ENCODE results near the gene SCARF1.

SCARF1 gene

GRCh38 chr17:1590747-1591473 lies 54.6 kb downstream of the SCARF1 start:
- TF ChIP-seq POLR2AphosphoS5 (IDR thresholded peaks at IDR 0.05; ENCODE audit: borderline replicate concordance, low read depth, low read length) (no peak), EZH2 (IDR thresholded peaks at IDR 0.05) (no peak), FOXP2 (optimal IDR thresholded peaks at IDR 0.05; ENCODE audit: control extremely low read depth, extremely low read length, insufficient read depth) (no peak)
- no peak overlapping the region for H3K27ac ChIP-seq
- no peak overlapping the region for H3K9ac ChIP-seq (ENCODE audit: insufficient read length)
- no peak for DNase-seq (ENCODE audit: low read depth, low spot score)
- H3K9me3 ChIP-seq (ENCODE audit: low read depth, low read length): no peaks in the 10 kb centered on the region
- no peak overlapping the region for H3K4me3 ChIP-seq
- no peaks in the 10 kb centered on the region for H3K36me3 ChIP-seq (ENCODE audit: insufficient read depth, low read length)

DNA sequence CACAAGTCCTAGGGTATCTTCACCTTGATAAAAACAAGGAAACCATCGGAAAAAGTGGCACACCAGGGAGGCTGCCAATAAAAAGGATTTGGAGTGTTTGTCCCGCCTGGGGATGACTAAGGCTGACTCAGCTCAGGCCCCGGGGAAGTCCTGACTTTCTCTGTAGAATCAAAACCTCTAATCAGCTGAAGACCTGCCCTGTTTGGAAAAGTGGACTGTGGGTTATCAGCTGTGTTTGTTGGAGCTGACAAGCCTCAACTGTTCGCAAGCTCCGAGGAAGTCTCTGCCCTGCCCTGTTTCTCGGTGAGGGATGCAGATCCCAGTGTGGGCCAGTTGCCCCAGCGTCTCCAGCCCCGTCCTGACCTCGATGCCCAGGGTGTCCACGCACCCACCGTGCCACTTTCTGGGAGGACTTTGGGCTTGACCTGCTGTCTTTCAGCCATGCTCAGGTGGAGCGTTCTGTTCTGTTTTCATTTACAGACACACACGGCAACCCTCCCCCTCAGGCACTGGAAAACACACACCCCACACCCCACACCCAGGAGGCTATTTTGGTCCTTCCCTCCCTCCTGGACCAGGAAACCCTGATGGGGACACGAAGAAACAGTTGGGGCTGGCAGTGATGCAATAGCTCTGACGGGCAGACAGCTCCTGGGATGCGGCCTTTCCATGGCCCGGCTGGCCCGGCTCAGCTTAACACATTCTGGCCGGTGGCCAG lies 55.3 kb downstream of the SCARF1 start:
- no peak overlapping the region for H3K4me3 ChIP-seq
- no peak overlapping the region for H3K9ac ChIP-seq (ENCODE audit: insufficient read length)
- no peak overlapping the region for H3K27ac ChIP-seq
- no peak for DNase-seq (ENCODE audit: low read depth, low spot score)
- no peaks in the 10 kb centered on the region for H3K36me3 ChIP-seq (ENCODE audit: insufficient read depth, low read length)
- no peaks in the 10 kb centered on the region for H3K9me3 ChIP-seq (ENCODE audit: low read depth, low read length)
- TF ChIP-seq POLR2AphosphoS5 (IDR thresholded peaks at IDR 0.05; ENCODE audit: borderline replicate concordance, low read depth, low read length) (no peak), FOXP2 (optimal IDR thresholded peaks at IDR 0.05; ENCODE audit: control extremely low read depth, extremely low read length, insufficient read depth) (no peak), EZH2 (IDR thresholded peaks at IDR 0.05) (no peak)

DNA sequence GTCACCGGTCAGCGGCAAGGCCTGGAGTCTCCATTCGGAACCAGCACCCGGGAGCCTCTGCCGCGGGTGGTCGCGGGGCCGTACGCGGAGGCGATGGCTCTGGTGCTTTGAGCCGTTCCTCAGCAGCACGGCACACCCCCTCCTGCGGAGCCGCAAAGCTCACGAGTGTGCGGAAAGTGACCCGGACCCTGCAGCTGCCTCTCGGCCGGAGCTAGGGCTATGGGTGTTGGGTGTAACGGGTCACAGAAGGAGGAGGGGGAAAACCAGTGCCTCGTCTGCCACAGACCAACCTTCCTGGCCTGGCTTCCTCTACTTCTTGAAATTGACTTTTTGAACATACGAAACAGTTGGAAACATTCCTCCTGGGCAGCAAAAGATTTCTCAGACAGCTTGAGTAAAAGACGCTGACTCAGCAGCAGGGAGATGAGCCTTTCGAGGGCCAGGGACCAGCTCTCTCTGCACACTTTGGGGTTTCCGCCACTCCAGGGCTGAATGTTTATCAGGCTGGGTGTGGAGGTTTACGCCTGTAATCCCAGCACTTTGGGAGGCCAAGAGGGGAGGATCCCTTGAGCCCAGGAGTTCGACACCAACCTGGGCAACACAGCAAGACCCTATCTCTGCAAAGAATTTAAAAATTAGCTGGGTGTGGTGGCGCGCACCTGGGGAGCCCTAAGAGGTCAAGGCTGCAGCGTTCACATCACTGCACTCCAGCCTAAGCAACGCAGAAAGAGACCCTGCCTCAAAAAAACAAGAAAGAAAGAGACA lies 56.5 kb downstream of the SCARF1 start:
- no peak overlapping the region for H3K9ac ChIP-seq (ENCODE audit: insufficient read length)
- DNase-seq (ENCODE audit: low read depth, low spot score): no peak

DNA sequence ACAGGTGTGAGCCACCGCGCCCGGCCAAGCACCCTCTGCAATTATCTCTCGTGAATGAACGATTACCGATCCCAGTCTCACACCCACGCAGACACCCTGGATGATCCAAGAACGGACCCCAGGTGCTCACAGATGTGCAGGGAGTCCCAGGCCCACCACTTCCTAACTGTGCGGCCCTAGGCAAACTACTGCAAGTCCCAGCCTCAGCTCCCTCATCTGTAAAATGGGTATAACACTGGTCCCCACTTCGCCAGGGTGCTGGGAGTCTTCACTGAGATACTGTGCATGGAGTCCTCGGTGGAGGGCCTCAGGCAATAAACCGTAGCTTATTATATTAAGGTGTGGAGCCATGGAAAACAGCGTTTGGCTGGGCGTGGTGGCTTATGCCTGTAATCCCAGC lies 61.4 kb downstream of the SCARF1 start:
- no peak for TF ChIP-seq FOXP2 (optimal IDR thresholded peaks at IDR 0.05; ENCODE audit: control extremely low read depth, extremely low read length, insufficient read depth)
- no peak for TF ChIP-seq POLR2AphosphoS5 (IDR thresholded peaks at IDR 0.05; ENCODE audit: borderline replicate concordance, low read depth, low read length)
- no peak overlapping the region for H3K9ac ChIP-seq (ENCODE audit: insufficient read length)
- no peaks in the 10 kb centered on the region for H3K36me3 ChIP-seq (ENCODE audit: insufficient read depth, low read length)
- H3K9me3 ChIP-seq (ENCODE audit: low read depth, low read length): no peaks in the 10 kb centered on the region
- DNase-seq (ENCODE audit: low read depth, low spot score): no peak
- no peak overlapping the region for H3K27ac ChIP-seq
- no peak overlapping the region for H3K4me3 ChIP-seq

More for the DNA sequence above, 56.5 kb downstream of the SCARF1 start:
- Histone ChIP-seq H3K27ac (no peak overlapping the region), H3K36me3 (ENCODE audit: insufficient read depth, low read length) (no peaks in the 10 kb centered on the region), H3K4me3 (no peak overlapping the region), H3K9me3 (ENCODE audit: low read depth, low read length) (no peaks in the 10 kb centered on the region)
- TF ChIP-seq POLR2AphosphoS5 (IDR thresholded peaks at IDR 0.05; ENCODE audit: borderline replicate concordance, low read depth, low read length) (no peak), FOXP2 (optimal IDR thresholded peaks at IDR 0.05; ENCODE audit: control extremely low read depth, extremely low read length, insufficient read depth) (no peak), EZH2 (IDR thresholded peaks at IDR 0.05) (no peak)

Data from SK-N-MC (cell line).